EH (cell line): ENCODE data around the gene RPUSD2.
A peak's percentile ranks its signal among the peaks of the same experiment; 100 is the strongest.

ENCODE experiments used
- DNase-seq: peaks from one replicate; pipeline ENCODE4 v3.0.0-alpha.2; 2015; ENCODE audit warnings: low read depth

The RPUSD2 gene

GRCh38 chr15:40569129-40569953, at the start of gene RPUSD2:
RPUSD2 (plus strand) TSS chr15:40569299; CDS start chr15:40569338, 39 bp downstream.
- peak; percentile 90 for DNase-seq

- no peak for DNase-seq
Observed at GRCh38 chr15:40523611-40524010, 45.5 kb upstream of the RPUSD2 start.

- no peak for DNase-seq
Observed at GRCh38 chr15:40525855-40526254, 43.2 kb upstream of the RPUSD2 start.

GRCh38 chr15:40528801-40529200, 40.3 kb upstream of the RPUSD2 start:
- no peak for DNase-seq

GRCh38 chr15:40533763-40534364, 35.2 kb upstream of the RPUSD2 start:
- DNase-seq, result no peak

GRCh38 chr15:40534371-40534770, 34.7 kb upstream of the RPUSD2 start:
- DNase-seq, result no peak

GRCh38 chr15:40536501-40536900, 32.6 kb upstream of the RPUSD2 start:
- peak; percentile 18 for DNase-seq

GRCh38 chr15:40538976-40539375, 30.1 kb upstream of the RPUSD2 start:
- no peak for DNase-seq

GRCh38 chr15:40543082-40543481, 26.0 kb upstream of the RPUSD2 start:
- DNase-seq, result peak; percentile 11

- no peak for DNase-seq
Observed at GRCh38 chr15:40543631-40544294, 25.3 kb upstream of the RPUSD2 start.

- no peak for DNase-seq
Observed at GRCh38 chr15:40545457-40545856, 23.6 kb upstream of the RPUSD2 start.

GRCh38 chr15:40548610-40549009, 20.5 kb upstream of the RPUSD2 start:
- DNase-seq, result no peak

- no peak for DNase-seq
Observed at GRCh38 chr15:40549894-40550293, 19.2 kb upstream of the RPUSD2 start.

- no peak for DNase-seq
Observed at GRCh38 chr15:40550341-40551037, 18.6 kb upstream of the RPUSD2 start.

GRCh38 chr15:40554161-40554525, 15.0 kb upstream of the RPUSD2 start:
- DNase-seq, result no peak

GRCh38 chr15:40555876-40556275, 13.2 kb upstream of the RPUSD2 start:
- DNase-seq, result no peak

GRCh38 chr15:40558952-40559742, 10.0 kb upstream of the RPUSD2 start:
- DNase-seq, result no peak

- no peak for DNase-seq
Observed at GRCh38 chr15:40562691-40563090, 6.4 kb upstream of the RPUSD2 start.

- no peak for DNase-seq
Observed at GRCh38 chr15:40563426-40563825, 5.7 kb upstream of the RPUSD2 start.

- DNase-seq, result peak; percentile 99
Observed at GRCh38 chr15:40564591-40565332, 4.3 kb upstream of the RPUSD2 start, which contains the start of gene CCDC32. CCDC32 (minus strand) TSS chr15:40565042; CDS start chr15:40563015, 2,027 bp downstream.
